GM21786 (cell line): ENCODE data around the gene ATXN7L1.

Experiments
- ATAC-seq: cut with Tn5 transposase; IDR thresholded peaks from one replicate; pipeline ENCODE4 v1.9.1; 2021; ENCODE audit not compliant: unreplicated experiment

ATXN7L1 gene

GRCh38 chr7:105678811-105679495, 197.4 kb downstream of the ATXN7L1 start:
- peak; percentile 54 for ATAC-seq

GRCh38 chr7:105677817-105678573, 198.4 kb downstream of the ATXN7L1 start:
- peak; percentile 68 for ATAC-seq

- ATAC-seq, result no peak
Observed at GRCh38 chr7:105677410-105677730, 199.0 kb downstream of the ATXN7L1 start.

- ATAC-seq, result no peak
Observed at GRCh38 chr7:105675934-105676371, 200.4 kb downstream of the ATXN7L1 start.

- no peak for ATAC-seq
Observed at GRCh38 chr7:105674200-105674920, 202.0 kb downstream of the ATXN7L1 start.

GRCh38 chr7:105673367-105674084, 202.9 kb downstream of the ATXN7L1 start:
- ATAC-seq, result no peak

- ATAC-seq, result no peak
Observed at GRCh38 chr7:105672801-105673200, 203.6 kb downstream of the ATXN7L1 start.

- no peak for ATAC-seq
Observed at GRCh38 chr7:105666324-105666723, 210.1 kb downstream of the ATXN7L1 start.

- no peak for ATAC-seq
Observed at GRCh38 chr7:105665684-105666083, 210.7 kb downstream of the ATXN7L1 start.

- no peak for ATAC-seq
Observed at GRCh38 chr7:105664816-105665525, 211.4 kb downstream of the ATXN7L1 start.

- ATAC-seq, result no peak
Observed at GRCh38 chr7:105662998-105663397, 213.4 kb downstream of the ATXN7L1 start.

GRCh38 chr7:105661625-105662024, 214.8 kb downstream of the ATXN7L1 start:
- no peak for ATAC-seq

GRCh38 chr7:105656922-105657521, 219.4 kb downstream of the ATXN7L1 start:
- ATAC-seq, result no peak

GRCh38 chr7:105655500-105656380, 220.7 kb downstream of the ATXN7L1 start:
- ATAC-seq, result no peak

- ATAC-seq, result no peak
Observed at GRCh38 chr7:105655067-105655466, 221.3 kb downstream of the ATXN7L1 start.

- ATAC-seq, result no peak
Observed at GRCh38 chr7:105654095-105654686, 222.2 kb downstream of the ATXN7L1 start.

- ATAC-seq, result no peak
Observed at GRCh38 chr7:105653441-105654005, 222.9 kb downstream of the ATXN7L1 start.

- peak; percentile 60 for ATAC-seq
Observed at GRCh38 chr7:105652359-105652993, 223.9 kb downstream of the ATXN7L1 start.
